A549 (cell line): ENCODE results near the gene TMEM163. TPM values are rescaled to one million over a fixed set of nuclear protein-coding genes. Genes with fewer than 3 reads are reported as not detected.

Experiments used
- ATAC-seq, 2 experiments: fragments of 200-7000 bp in 1 of 2; fragments of >200 bp in 1 of 2; cut with Nextera tagmentation in 1 of 2; cut with Tn5 transposase in 1 of 2; 3 replicates each; pipeline versions ENCODE4 v1.8.0 to v1.9.1; 2018 to 2020; ENCODE audit warnings: mild to moderate bottlenecking in 1 of 2, moderate library complexity in 1 of 2
- CTCF ChIA-PET: fragments of 300-600 bp; sonication (Branson Sonifier 250); formaldehyde crosslinking; extraction: SDS; loops from one replicate; lab custom pipeline; 2021; ENCODE audit warnings: antibody characterized with exemption, inconsistent platforms; lab: Yijun Ruan, JAX
- POLR2A ChIA-PET: fragments of 350-600 bp; formaldehyde crosslinking; extraction: SDS; loops from one replicate; lab custom pipeline; 2021; ENCODE audit warnings: antibody characterized with exemption, inconsistent platforms; lab: Yijun Ruan, JAX
- DNase-seq, 2 experiments: peaks; one replicate each; pipeline versions ENCODE4 v3.0.0 to v3.0.0-alpha.2; 2011 to 2016; ENCODE audit warnings: low read depth in 1 of 2, low spot score in 1 of 2
- FAIRE-seq: peaks from 2 replicates; lab custom pipeline; 2011; peaks lifted over from hg19 to GRCh38; lab: Jason Lieb, UNC
- H3K27ac ChIP-seq, 2 experiments: fragments of >200 bp; sonication (Bioruptor Twin); formaldehyde crosslinking; 3 replicates each; pipeline ENCODE4 v1.5.1; 2016 to 2017
- H3K4me1 ChIP-seq: fragments of >200 bp; sonication (Bioruptor Twin); formaldehyde crosslinking; 3 replicates; pipeline ENCODE4 v1.6.1; 2016
- H3K4me2 ChIP-seq: fragments of >200 bp; sonication (Bioruptor Twin); formaldehyde crosslinking; 3 replicates; pipeline ENCODE4 v1.6.1; 2016
- H3K4me3 ChIP-seq: fragments of >200 bp; sonication (Bioruptor Twin); formaldehyde crosslinking; 3 replicates; pipeline ENCODE4 v1.5.1; 2016
- H3K9me3 ChIP-seq: fragments of >200 bp; sonication (Bioruptor Twin); formaldehyde crosslinking; 3 replicates; pipeline ENCODE4 v1.6.1; 2016
- BHLHE40 ChIP-seq: IDR thresholded peaks from 2 replicates; pipeline ENCODE4 v1.6.1; 2012; ENCODE audit warnings: low read depth, low read length, inconsistent platforms
- CBX2 ChIP-seq: fragments of 200-600 bp; sonication (generic); IDR thresholded peaks from 2 replicates; pipeline ENCODE4 v1.6.1; 2016; ENCODE audit warnings: low read depth, mild to moderate bottlenecking, borderline replicate concordance
- CBX8 ChIP-seq: fragments of 200-600 bp; sonication (generic); IDR thresholded peaks from 2 replicates; pipeline ENCODE4 v1.6.1; 2016
- EHF ChIP-seq: fragments of 250-450 bp; sonication (Bioruptor Pico); IDR thresholded peaks from 2 replicates; pipeline ENCODE4 v1.5.0; 2020; ENCODE audit warnings: mild to moderate bottlenecking
- ELK1 ChIP-seq: fragments of 150-350 bp; IDR thresholded peaks from 2 replicates; pipeline ENCODE4 v1.6.1; 2014; ENCODE audit warnings: low read depth, mild to moderate bottlenecking, low read length
- EP300 ChIP-seq, 2 experiments: fragments of >200 bp; sonication (Bioruptor Twin); formaldehyde crosslinking; IDR thresholded peaks; 2 replicates in 1 of 2; 3 replicates in 1 of 2; pipeline ENCODE4 v1.6.1; 2016 to 2017
- GATA3 ChIP-seq: IDR thresholded peaks from 2 replicates; pipeline ENCODE4 v1.6.1; 2012; ENCODE audit warnings: borderline replicate concordance
- HDAC2 ChIP-seq: fragments of 200-600 bp; sonication (generic); IDR thresholded peaks from 2 replicates; pipeline ENCODE4 v1.6.1; 2016
- HEYL ChIP-seq: fragments of 250-450 bp; sonication (Bioruptor Pico); IDR thresholded peaks from 2 replicates; pipeline ENCODE4 v1.8.0; 2021; ENCODE audit warnings: mild to moderate bottlenecking, moderate library complexity
- HOXA7 ChIP-seq: fragments of 250-450 bp; sonication (Bioruptor Pico); IDR thresholded peaks from 2 replicates; pipeline ENCODE4 v1.5.0; 2020; ENCODE audit warnings: mild to moderate bottlenecking, moderate library complexity
- JUN ChIP-seq, 2 experiments: fragments of >200 bp; sonication (Bioruptor Twin); formaldehyde crosslinking; IDR thresholded peaks; 2 replicates in 1 of 2; 3 replicates in 1 of 2; pipeline ENCODE4 v1.6.1; 2016 to 2017
- JUNB ChIP-seq: fragments of >200 bp; sonication (Bioruptor Twin); formaldehyde crosslinking; IDR thresholded peaks from 2 replicates; pipeline ENCODE4 v1.6.1; 2016
- KDM1A ChIP-seq: fragments of 200-600 bp; sonication (generic); IDR thresholded peaks from 2 replicates; pipeline ENCODE4 v1.6.1; 2016; ENCODE audit warnings: low read depth, mild to moderate bottlenecking
- MAFK ChIP-seq: fragments of 450-650 bp; IDR thresholded peaks from 2 replicates; pipeline ENCODE4 v1.6.1; 2014; ENCODE audit not compliant: partially characterized antibody
- MAX ChIP-seq: IDR thresholded peaks from 2 replicates; pipeline ENCODE4 v1.6.1; 2012
- RAD21 ChIP-seq, 2 experiments: fragments of >200 bp in 1 of 2; sonication (Bioruptor Twin) in 1 of 2; formaldehyde crosslinking in 1 of 2; IDR thresholded peaks in 1 of 2; conservative IDR thresholded peaks in 1 of 2; 2 replicates in 1 of 2; 3 replicates in 1 of 2; pipeline ENCODE4 v1.6.1; 2012 to 2018; ENCODE audit warnings: inconsistent platforms in 1 of 2
- RARB ChIP-seq: fragments of 250-450 bp; sonication (Bioruptor Pico); IDR thresholded peaks from 2 replicates; pipeline ENCODE4 v1.8.0; 2021; ENCODE audit warnings: mild to moderate bottlenecking, moderate library complexity
- RNF2 ChIP-seq: fragments of 200-600 bp; sonication (generic); IDR thresholded peaks from 2 replicates; pipeline ENCODE4 v1.6.1; 2016; ENCODE audit warnings: low read depth, mild to moderate bottlenecking, antibody characterized with exemption, moderate library complexity, borderline replicate concordance
- SMC3 ChIP-seq: fragments of >200 bp; sonication (Bioruptor Twin); formaldehyde crosslinking; IDR thresholded peaks from 3 replicates; pipeline ENCODE4 v1.6.1; 2018; ENCODE audit warnings: inconsistent platforms
- TFCP2L1 ChIP-seq: fragments of 250-450 bp; sonication (Bioruptor Pico); IDR thresholded peaks from 2 replicates; pipeline ENCODE4 v1.5.0; 2021; ENCODE audit warnings: mild to moderate bottlenecking
- TP53 ChIP-seq: fragments of 250-450 bp; sonication (Bioruptor Pico); IDR thresholded peaks from 2 replicates; pipeline ENCODE4 v1.5.0; 2021; ENCODE audit warnings: mild to moderate bottlenecking, moderate library complexity
- ZC3H11A ChIP-seq: fragments of 450-650 bp; IDR thresholded peaks from 2 replicates; pipeline ENCODE4 v1.6.1; 2014; ENCODE audit warnings: antibody characterized with exemption, mild to moderate bottlenecking
- WGBS: methylation state at CpG from one replicate; pipeline ENCODE4 v1.1.6; 2017; ENCODE audit errors: missing lambda C conversion rate; 5-methylcytosine and 5-hydroxymethylcytosine counted together
- polyA plus RNA-seq, 4 experiments: library from polyadenylated mRNA; depleted of rRNA in 3 of 4; stranded (reverse); fragments of >200 nt; fragmentation: RNase III in 1 of 4; extraction: RNeasy Plus Mini Kit Qiagen cat#74134 plus additional on column Dnase treatment in 1 of 4; gene quantifications; 2 replicates in 3 of 4; 3 replicates in 1 of 4; pipeline ENCODE4 v1.2.3, GENCODE V29; 2011 to 2017
- TF ChIP-seq, protein P1 (sequence below): fragments of 450-650 bp; IDR thresholded peaks from 2 replicates; pipeline ENCODE4 v1.6.1; 2014; ENCODE audit warnings: antibody characterized with exemption
- TF ChIP-seq, protein P2 (sequence below): fragments of 250-450 bp; sonication (Bioruptor Pico); IDR thresholded peaks from 2 replicates; pipeline ENCODE4 v1.5.0; 2021; ENCODE audit warnings: mild to moderate bottlenecking, moderate library complexity, borderline replicate concordance
- TF ChIP-seq, protein P3 (sequence below): IDR thresholded peaks from 2 replicates; pipeline ENCODE4 v1.6.1; 2012; ENCODE audit warnings: low read depth, borderline replicate concordance
- TF ChIP-seq, protein P4 (sequence below): fragments of >200 bp; sonication (Bioruptor Twin); formaldehyde crosslinking; IDR thresholded peaks from 2 replicates; pipeline ENCODE4 v1.6.1; 2016
- TF ChIP-seq, protein P5 (sequence below): fragments of 250-450 bp; sonication (Bioruptor Pico); IDR thresholded peaks from 2 replicates; pipeline ENCODE4 v1.5.0; 2020; ENCODE audit warnings: low read depth, mild to moderate bottlenecking, moderate library complexity

TMEM163 gene
- polyA plus RNA-seq, 2 of the 4 experiments (the other 2 are of a cell fraction): not detected

GRCh38 chr2:134482766-134483340 is 235.9 kb downstream of the TMEM163 start:
- FAIRE-seq: no peak
- Histone ChIP-seq H3K4me3 (no peak overlapping the region), H3K4me2 (no peak overlapping the region), H3K27ac (no peak overlapping the region), H3K9me3 (no peaks in the 10 kb centered on the region), H3K4me1 (no peaks in the 10 kb centered on the region)
- WGBS: 43% methylated on average over 12 of the region's 15 CpGs
- ChIA-PET POLR2A (no interaction called here), CTCF (interaction anchor here (1.2 kb wide), 1 partner anchor 23 kb away, joined by 4 read pairs; no protein-coding TSS in a partner anchor)
- TF ChIP-seq EP300 (IDR thresholded peaks at IDR 0.05) (no peak), GATA3 (no peak), SMC3 (no peak), EHF (CRISPR knock-in tag) (no peak), TP53 (CRISPR knock-in tag) (no peak), JUNB (no peak), HDAC2 (no peak), MAFK (no peak), RARB (no peak), TFCP2L1 (CRISPR knock-in tag) (no peak), ELK1 (no peak), KDM1A (no peak), BHLHE40 (no peak)
- TF ChIP-seq, protein P1, sequence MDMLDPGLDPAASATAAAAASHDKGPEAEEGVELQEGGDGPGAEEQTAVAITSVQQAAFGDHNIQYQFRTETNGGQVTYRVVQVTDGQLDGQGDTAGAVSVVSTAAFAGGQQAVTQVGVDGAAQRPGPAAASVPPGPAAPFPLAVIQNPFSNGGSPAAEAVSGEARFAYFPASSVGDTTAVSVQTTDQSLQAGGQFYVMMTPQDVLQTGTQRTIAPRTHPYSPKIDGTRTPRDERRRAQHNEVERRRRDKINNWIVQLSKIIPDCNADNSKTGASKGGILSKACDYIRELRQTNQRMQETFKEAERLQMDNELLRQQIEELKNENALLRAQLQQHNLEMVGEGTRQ: no peak
- TF ChIP-seq, protein P2, sequence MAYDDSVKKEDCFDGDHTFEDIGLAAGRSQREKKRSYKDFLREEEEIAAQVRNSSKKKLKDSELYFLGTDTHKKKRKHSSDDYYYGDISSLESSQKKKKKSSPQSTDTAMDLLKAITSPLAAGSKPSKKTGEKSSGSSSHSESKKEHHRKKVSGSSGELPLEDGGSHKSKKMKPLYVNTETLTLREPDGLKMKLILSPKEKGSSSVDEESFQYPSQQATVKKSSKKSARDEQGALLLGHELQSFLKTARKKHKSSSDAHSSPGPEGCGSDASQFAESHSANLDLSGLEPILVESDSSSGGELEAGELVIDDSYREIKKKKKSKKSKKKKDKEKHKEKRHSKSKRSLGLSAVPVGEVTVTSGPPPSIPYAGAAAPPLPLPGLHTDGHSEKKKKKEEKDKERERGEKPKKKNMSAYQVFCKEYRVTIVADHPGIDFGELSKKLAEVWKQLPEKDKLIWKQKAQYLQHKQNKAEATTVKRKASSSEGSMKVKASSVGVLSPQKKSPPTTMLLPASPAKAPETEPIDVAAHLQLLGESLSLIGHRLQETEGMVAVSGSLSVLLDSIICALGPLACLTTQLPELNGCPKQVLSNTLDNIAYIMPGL: no peak
- TF ChIP-seq, protein P3, sequence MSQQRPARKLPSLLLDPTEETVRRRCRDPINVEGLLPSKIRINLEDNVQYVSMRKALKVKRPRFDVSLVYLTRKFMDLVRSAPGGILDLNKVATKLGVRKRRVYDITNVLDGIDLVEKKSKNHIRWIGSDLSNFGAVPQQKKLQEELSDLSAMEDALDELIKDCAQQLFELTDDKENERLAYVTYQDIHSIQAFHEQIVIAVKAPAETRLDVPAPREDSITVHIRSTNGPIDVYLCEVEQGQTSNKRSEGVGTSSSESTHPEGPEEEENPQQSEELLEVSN: no peak
- TF ChIP-seq, protein P4, sequence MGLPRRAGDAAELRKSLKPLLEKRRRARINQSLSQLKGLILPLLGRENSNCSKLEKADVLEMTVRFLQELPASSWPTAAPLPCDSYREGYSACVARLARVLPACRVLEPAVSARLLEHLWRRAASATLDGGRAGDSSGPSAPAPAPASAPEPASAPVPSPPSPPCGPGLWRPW: no peak
- no peak for DNase-seq
- ATAC-seq: no peak

DNA sequence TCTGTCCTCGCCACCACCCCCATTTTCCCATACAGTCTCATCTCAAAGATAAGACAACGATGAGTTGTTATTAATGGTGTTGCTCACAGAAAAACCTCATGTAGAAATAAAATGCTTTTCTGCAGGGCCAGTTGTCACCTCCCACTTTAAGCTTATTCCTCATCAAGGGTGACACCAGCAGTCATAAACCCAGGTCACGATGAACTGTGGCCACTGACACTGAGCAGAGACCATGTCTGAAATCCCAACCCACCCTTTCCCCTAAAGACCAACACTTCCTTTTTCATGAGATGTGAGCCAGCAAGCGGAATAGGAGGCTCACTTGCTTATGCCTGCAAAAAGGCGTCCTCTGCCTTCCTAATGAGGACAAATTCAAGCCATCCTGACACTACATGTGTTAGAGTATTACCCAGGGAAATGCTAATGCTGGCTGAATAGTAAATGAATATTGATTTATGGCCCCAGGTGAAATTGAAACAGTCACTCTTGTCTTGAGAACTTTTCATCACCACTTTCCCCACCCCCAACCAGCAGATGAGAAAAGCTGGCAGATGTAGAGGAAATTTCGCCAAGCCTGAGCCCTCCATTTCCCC is 236.6 kb downstream of the TMEM163 start:
- 36% methylated on average over 6 of the region's 6 CpGs for WGBS
- FAIRE-seq: no peak

More for the DNA sequence above, 236.6 kb downstream of the TMEM163 start:
- Histone ChIP-seq H3K27ac (no peak overlapping the region), H3K4me3 (no peak overlapping the region), H3K9me3 (no peaks in the 10 kb centered on the region), H3K4me1 (no peaks in the 10 kb centered on the region), H3K4me2 (no peak overlapping the region)
- ChIA-PET POLR2A (no interaction called here), CTCF (interaction anchor here (1.2 kb wide), 1 partner anchor 22 kb away, joined by 4 read pairs; no protein-coding TSS in a partner anchor)
- no peak for TF ChIP-seq ZC3H11A
- no peak for TF ChIP-seq RNF2
- TF ChIP-seq JUN (IDR thresholded peaks at IDR 0.05): no peak
- TF ChIP-seq CBX8: no peak
- TF ChIP-seq HEYL (CRISPR knock-in tag): no peak
- TF ChIP-seq, protein P5, sequence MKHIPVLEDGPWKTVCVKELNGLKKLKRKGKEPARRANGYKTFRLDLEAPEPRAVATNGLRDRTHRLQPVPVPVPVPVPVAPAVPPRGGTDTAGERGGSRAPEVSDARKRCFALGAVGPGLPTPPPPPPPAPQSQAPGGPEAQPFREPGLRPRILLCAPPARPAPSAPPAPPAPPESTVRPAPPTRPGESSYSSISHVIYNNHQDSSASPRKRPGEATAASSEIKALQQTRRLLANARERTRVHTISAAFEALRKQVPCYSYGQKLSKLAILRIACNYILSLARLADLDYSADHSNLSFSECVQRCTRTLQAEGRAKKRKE (CRISPR knock-in tag): no peak
- TF ChIP-seq CBX2: no peak
- TF ChIP-seq HDAC2: no peak
- TF ChIP-seq TFCP2L1 (CRISPR knock-in tag): no peak
- TF ChIP-seq ELK1: no peak
- TF ChIP-seq MAX: no peak
- no peak for TF ChIP-seq HOXA7 (CRISPR knock-in tag)
- no peak for TF ChIP-seq RAD21 (conservative IDR thresholded peaks at IDR 0.05 in 1 of 2, IDR thresholded peaks at IDR 0.05 in 1 of 2)
- ATAC-seq: no peak
- DNase-seq: no peak
